SW480 (cell line): ENCODE data around the gene EHD3.

Experiments
- DNase-seq: peaks from one replicate; pipeline ENCODE4 v3.0.0-alpha.2; 2016; ENCODE audit warnings: low spot score

The EHD3 gene

DNA sequence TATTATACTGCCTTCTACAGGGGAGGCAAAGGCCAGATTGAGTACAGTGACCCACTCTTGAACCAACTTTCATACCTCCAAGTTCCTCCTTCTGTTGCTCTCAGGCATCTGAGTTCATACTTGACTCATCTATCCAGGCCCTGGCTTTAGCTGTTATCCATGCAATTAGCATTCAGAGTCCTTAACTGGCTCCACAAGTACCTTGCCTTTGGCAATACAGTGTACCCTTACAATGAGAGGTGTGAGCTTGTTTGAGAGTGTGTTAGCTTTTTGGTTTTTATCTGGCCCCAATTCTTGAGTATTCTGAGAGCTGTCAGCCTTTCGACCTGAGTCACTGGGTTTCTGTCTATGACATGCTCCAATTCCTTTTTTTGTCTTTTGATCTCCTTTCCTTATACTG, 60.2 kb downstream of the EHD3 start:
- no peak for DNase-seq

GRCh38 chr2:31296641-31297287, 62.8 kb downstream of the EHD3 start:
- no peak for DNase-seq

GRCh38 chr2:31297751-31298150, 63.8 kb downstream of the EHD3 start:
- DNase-seq = no peak

GRCh38 chr2:31299547-31299946, 65.6 kb downstream of the EHD3 start:
- DNase-seq = no peak

DNA sequence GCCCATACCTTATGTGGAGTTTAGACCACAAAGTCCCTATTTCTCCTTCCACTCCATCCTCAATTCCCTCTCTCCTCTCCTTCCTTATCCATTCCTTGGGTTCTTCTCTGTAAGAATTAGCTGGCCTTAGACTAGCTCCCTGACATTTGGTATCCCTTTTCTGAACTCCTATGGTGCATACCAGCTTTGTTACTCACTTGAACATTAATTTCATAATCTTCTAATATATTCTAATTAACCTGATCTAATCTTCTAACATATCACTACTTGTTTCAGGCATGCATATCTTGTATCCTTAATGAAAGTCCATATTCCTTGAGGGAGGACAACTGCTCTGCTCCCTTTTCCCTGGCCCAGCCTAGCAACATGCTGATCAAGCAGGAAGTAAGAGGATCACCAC, 66.4 kb downstream of the EHD3 start:
- no peak for DNase-seq

GRCh38 chr2:31302940-31303563, 69.1 kb downstream of the EHD3 start:
- no peak for DNase-seq

- no peak for DNase-seq
Measured at GRCh38 chr2:31304816-31305215, 70.9 kb downstream of the EHD3 start.

DNA sequence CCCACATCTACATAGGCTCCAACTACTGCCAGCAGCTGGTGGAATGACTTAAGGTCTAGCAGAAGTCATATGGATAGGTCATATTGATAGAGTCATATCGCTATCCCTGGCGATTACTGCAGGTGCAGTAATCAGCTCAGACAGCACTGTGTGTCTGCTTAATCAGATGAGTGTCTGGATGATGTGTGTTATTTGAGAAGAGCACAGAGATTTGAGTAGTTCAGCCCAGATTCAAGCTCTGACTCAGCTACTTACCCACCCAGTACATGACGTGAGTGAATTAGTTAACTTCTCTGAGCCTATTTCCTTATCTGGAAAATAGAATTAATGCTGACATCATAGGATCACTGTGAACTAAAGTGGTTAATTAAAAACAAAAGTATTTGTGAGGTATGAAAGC, 78.9 kb downstream of the EHD3 start:
- DNase-seq = no peak

GRCh38 chr2:31314761-31315160, 80.8 kb downstream of the EHD3 start:
- no peak for DNase-seq

DNA sequence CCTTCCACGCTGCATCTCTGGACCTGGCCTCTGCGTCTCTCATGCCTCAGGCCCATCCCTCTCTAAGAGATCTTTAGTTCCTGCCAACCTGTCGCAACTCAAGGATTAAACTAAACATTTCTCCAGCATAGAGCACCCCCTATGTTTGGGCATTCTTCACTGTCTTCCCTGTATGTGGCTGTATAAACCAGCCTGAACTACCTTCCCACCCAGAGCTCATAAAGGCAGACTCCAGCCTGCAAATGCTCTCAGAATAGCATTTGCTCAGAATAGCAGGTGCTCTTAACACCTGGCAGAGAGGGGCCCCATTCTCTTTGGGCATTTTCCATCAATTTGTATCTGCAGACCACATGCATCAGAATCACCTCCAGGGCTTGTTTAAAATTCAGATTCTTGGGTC, 83.4 kb downstream of the EHD3 start:
- no peak for DNase-seq

- peak; percentile 33 for DNase-seq
Measured at GRCh38 chr2:31318361-31319336, 84.7 kb downstream of the EHD3 start.
